Thyroid gland (tissue), 4 donors: ENCODE measurements around the gene MRPL37.

ENCODE experiments used
- POLR2A ChIP-seq, 2 donors: fragments of 450-650 bp; IDR thresholded peaks; one replicate each; pipeline ENCODE4 v1.6.1; 2017; ENCODE audit warnings: antibody characterized with exemption in 2 of 2, mild to moderate bottlenecking in 2 of 2, moderate library complexity in 1 of 2
- TF ChIP-seq, protein P1 (sequence below), 6 experiments: fragments of 200-600 bp in 3 of 6; fragments of 450-650 bp in 3 of 6; sonication (generic) in 3 of 6; IDR thresholded peaks; one replicate each; pipeline ENCODE4 v1.5.1; 2016 to 2019; ENCODE audit warnings: antibody characterized with exemption in 6 of 6, mild to moderate bottlenecking in 2 of 6, inconsistent platforms in 1 of 6, moderate library complexity in 1 of 6

GRCh38 chr1:54257876-54258275 is 57.9 kb downstream of the MRPL37 start:
- TF ChIP-seq, protein P1, sequence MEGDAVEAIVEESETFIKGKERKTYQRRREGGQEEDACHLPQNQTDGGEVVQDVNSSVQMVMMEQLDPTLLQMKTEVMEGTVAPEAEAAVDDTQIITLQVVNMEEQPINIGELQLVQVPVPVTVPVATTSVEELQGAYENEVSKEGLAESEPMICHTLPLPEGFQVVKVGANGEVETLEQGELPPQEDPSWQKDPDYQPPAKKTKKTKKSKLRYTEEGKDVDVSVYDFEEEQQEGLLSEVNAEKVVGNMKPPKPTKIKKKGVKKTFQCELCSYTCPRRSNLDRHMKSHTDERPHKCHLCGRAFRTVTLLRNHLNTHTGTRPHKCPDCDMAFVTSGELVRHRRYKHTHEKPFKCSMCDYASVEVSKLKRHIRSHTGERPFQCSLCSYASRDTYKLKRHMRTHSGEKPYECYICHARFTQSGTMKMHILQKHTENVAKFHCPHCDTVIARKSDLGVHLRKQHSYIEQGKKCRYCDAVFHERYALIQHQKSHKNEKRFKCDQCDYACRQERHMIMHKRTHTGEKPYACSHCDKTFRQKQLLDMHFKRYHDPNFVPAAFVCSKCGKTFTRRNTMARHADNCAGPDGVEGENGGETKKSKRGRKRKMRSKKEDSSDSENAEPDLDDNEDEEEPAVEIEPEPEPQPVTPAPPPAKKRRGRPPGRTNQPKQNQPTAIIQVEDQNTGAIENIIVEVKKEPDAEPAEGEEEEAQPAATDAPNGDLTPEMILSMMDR (IDR thresholded peaks at IDR 0.05): no peak
- TF ChIP-seq POLR2A (IDR thresholded peaks at IDR 0.05): no peak
